HG03045 (cell line): Measurements from ENCODE around the gene RETREG1.

ENCODE experiments used
- ATAC-seq: cut with Tn5 transposase; IDR thresholded peaks from one replicate; pipeline ENCODE4 v1.9.1; 2021; ENCODE audit warnings: mild to moderate bottlenecking, moderate library complexity; ENCODE audit not compliant: unreplicated experiment

The RETREG1 gene

GRCh38 chr5:16586556-16586955 is 30.2 kb downstream of the RETREG1 start:
- ATAC-seq: no peak

- peak; percentile 61 for ATAC-seq
These were observed 31.6 kb downstream of the RETREG1 start for GRCh38 chr5:16585041-16585667.

- no peak for ATAC-seq
These were observed 34.7 kb downstream of the RETREG1 start for GRCh38 chr5:16582081-16582480.

GRCh38 chr5:16580382-16580781 is 36.4 kb downstream of the RETREG1 start:
- ATAC-seq: no peak

GRCh38 chr5:16579142-16579847 is 37.5 kb downstream of the RETREG1 start:
- ATAC-seq: no peak

- no peak for ATAC-seq
These were observed 38.3 kb downstream of the RETREG1 start for GRCh38 chr5:16578474-16578883.

GRCh38 chr5:16577677-16578076 is 39.1 kb downstream of the RETREG1 start:
- no peak for ATAC-seq

- no peak for ATAC-seq
These were observed 41.7 kb downstream of the RETREG1 start for GRCh38 chr5:16574789-16575721.

GRCh38 chr5:16573401-16573800 is 43.4 kb downstream of the RETREG1 start:
- ATAC-seq: no peak

GRCh38 chr5:16572289-16573015 is 44.3 kb downstream of the RETREG1 start:
- ATAC-seq: no peak

- ATAC-seq: no peak
These were observed 45.8 kb downstream of the RETREG1 start for GRCh38 chr5:16571016-16571415.

GRCh38 chr5:16570121-16570815 is 46.5 kb downstream of the RETREG1 start:
- ATAC-seq: no peak

- ATAC-seq: no peak
These were observed 47.8 kb downstream of the RETREG1 start for GRCh38 chr5:16568875-16569580.

GRCh38 chr5:16567365-16567764 is 49.4 kb downstream of the RETREG1 start:
- no peak for ATAC-seq

GRCh38 chr5:16565118-16565517 is 51.7 kb downstream of the RETREG1 start:
- no peak for ATAC-seq

- no peak for ATAC-seq
These were observed 52.4 kb downstream of the RETREG1 start for GRCh38 chr5:16564248-16564867.

GRCh38 chr5:16563686-16564085 is 53.1 kb downstream of the RETREG1 start:
- ATAC-seq: no peak

GRCh38 chr5:16561660-16562059 is 55.1 kb downstream of the RETREG1 start:
- ATAC-seq: no peak

GRCh38 chr5:16559702-16560101 is 57.1 kb downstream of the RETREG1 start:
- ATAC-seq: no peak
